Right hindlimb (tissue), 1 donor: ENCODE results near the gene SHISAL1.
"Not testable (repeated sequence)": the region's sequence is repeated elsewhere in the genome, so short reads cannot be mapped to it uniquely, and the experiment has no call there.

Experiments used
- DNase-seq: peaks from one replicate; pipeline ENCODE4 v3.0.0-alpha.2; 2018

Gene SHISAL1

DNA sequence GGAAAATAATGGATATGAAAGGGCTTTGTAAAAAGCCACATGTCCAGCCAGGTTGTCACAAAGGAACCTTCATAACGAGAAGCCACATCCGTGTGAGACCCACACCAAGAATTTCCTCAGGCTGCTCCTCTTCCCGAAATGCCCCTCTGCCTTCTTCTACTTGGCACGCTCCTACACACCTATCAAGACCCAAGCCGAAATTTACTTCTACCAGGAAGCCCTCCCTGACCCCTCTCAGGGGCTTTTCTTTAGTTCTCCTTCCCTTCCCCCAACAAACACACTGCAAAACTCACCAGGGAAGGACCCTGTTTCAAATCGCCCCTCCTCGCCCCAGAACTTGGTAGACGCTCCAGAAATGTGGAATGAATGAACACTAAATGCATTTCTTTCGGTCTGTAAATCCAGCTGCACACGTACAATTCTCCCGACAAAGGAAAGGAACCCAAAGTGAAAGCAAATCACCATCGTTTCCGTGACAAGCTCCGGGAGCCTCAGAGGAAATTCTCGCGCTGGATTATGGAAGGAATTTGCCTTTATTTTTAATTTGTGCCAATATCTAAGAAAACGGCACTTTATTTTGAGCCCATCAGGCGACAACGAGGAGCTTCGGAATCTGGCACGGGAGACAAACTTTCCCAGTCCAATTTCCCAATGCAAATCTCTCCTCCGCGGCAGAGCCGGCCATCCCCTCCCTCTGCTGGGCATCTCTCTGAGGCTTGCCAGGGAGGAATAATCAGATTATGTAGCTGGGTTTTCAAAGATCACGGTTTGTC, 13.2 kb upstream of the SHISAL1 start:
- DNase-seq: peak; percentile 66

DNA sequence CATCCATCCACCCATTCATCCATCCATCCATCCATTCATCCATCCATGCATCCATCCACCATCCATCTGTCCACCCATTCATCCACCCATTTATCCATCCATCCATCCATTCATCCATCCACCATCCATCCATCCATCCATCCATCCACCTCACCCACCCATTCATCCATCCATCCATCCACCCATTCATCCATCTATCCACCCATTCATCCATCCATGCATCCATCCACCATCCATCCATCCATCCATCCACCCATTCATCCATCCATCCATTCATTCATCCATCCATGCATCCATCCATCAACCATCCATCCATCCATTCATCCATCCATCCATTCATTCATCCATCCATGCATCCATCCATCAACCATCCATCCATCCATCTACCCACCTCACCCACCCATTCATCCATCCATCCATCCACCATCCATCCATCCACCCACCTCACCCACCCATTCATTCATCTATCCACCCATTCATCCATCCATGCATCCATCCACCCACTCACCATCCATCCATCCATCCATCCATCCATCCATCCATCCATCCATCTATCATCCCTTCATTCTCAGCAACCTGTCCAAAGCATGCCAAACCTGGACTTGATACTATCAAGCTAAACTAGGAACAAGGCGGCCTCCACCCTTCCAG, 10.5 kb upstream of the SHISAL1 start:
- DNase-seq: not testable (repeated sequence)

DNA sequence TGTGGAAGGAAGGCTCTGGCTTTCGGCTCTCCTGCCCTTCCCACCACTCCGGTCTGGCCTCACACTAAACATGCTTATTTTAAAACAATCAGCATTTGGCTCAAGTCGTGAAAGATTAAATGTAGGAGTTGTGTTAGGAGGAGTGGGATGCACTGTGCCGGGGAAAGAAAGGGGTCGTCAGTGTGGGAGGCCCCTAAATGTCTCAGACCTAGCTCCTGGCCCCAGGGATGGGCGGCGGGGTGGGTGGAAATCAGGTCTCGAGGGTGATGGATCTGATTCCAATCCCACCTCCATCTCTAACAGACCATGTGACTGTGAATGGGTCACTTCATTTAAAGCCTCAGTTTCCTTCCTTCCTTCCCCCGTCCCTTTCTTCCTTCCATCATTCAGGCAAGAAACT, 6.9 kb upstream of the SHISAL1 start:
- no peak for DNase-seq

DNA sequence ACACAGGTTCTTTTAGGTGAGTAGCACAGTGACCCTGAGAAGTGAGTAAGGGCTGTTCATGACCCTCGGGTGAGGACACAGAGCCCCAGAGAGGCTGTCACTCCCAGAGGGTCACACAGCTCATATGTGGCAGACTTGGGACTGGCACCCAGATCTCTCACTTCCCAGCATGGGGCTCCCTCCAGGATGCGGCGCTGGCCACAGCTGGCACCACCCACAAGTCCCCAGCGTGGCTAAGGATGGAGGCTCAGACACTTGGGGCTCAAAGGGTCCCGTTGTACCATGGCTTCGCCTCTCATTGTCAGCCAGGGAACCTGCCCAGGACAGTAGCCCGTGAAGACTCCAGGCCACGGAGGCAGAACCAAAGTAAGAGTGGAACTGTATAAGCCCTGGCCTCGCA, 6.0 kb upstream of the SHISAL1 start:
- DNase-seq: no peak

DNA sequence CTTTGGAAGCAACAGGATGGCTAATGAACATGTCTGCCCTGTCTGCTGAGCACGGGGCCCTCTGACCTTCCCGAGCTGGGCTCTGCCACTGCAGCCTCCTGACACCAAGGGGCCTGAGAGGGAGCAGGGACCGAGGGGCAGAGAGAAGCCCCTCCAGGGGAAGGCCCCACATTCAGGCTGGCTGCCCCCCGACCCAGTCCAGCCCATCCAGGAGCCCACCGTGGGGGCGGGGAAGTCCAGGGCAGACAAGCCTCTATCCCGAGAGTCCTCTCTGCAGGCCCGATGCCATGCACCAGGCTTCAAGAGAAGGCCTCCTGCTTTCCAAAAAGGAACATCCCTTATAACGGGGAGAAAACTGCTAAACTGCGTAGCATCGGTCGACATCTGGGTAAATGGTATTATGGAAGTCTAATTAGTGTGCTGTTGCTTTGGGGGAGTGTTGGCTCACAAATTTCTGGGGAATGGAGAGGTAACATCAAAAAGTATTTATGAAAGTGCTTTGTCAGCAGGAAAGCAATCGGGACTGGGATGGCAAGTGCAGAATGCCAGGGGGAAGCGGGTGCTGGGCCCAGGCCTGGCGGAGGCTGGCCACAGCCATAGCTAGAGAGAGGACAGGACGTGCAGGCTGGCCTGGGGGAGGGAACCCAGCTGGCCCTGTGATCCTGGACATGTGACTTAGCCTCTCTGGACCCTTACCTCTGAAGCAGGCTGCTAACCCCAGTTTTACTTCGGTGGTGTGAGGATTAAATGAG, 5.3 kb upstream of the SHISAL1 start:
- DNase-seq: no peak

DNA sequence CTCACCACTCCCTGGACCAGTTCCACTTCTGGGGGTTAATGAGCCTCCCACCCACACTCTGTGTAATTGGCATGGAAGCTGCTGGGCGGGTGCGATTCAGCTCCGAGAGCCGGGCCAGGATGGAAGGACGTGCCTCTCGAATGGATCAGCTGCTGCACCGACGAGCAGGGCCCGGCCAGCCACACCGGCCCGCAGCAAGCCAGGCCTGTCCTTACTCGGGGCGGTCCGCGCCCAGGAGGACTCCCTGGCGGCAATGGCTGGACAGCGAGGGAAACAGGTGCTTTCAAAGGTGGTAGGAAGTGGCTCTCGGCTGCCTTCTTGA, 4.3 kb upstream of the SHISAL1 start:
- no peak for DNase-seq

DNA sequence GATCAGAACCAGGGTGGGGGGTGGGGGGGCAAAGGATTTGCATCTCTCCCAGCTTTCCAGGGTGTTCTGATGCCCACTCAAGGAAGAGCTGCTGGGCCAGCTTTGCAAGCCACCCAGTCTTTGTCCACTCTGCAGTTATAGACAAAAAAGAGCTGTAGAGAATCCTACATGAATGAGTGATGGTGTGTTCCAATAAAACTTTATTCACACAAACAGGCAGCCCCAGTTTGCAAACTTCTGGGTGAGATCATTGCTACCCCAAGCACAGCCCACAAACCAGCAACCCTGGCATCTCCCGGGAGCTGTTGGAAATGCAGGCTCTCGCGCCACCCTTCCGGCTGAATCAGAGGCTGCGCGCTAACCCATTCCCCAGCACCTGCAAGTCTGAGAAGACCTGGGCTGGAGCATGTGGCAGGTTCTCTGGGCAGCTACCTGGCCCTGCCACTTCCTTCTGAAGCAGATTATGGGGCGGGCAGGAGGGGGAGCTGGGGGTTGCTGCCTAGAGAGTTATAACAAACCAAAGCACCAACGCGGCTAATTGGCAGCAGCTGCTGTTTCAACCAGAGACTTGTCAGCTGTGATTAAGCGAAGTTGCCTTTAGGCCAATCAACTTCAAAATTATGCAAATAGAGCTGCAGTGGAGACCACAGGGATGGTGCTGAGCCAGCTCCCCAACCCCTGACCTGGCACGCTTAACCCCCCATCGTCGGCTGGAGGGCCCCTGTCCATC, 3.8 kb upstream of the SHISAL1 start:
- DNase-seq: no peak

DNA sequence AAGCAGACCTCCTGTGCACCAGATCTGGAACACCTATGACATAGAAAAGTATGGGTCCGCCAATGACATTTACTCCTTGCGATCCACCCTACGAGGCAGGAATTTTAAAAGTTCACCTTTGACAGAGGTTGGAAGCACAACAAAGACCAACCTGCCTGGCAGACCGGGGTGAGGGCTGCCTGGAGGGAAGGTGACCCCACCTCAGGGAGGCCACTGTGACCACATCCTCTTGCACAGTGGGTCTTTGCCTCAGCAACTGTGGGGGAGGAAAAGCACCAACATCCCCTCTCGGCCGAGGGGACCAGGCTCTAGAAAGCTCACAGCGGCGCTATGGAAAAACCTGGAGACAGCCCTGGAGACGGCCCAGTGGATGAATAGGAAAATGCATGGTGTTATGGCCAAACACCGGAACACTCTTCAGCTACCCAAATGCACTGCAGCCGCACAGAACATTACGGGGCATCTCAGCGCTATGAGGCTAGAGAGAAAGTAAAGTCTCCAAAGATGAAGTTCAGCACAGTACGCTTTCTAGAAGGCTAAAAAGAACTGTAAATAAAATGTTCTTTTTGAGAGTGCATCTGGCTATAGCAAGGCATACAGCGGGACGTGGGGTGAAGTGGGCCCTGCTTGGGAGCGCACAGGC, 1.8 kb upstream of the SHISAL1 start:
- DNase-seq: no peak

DNA sequence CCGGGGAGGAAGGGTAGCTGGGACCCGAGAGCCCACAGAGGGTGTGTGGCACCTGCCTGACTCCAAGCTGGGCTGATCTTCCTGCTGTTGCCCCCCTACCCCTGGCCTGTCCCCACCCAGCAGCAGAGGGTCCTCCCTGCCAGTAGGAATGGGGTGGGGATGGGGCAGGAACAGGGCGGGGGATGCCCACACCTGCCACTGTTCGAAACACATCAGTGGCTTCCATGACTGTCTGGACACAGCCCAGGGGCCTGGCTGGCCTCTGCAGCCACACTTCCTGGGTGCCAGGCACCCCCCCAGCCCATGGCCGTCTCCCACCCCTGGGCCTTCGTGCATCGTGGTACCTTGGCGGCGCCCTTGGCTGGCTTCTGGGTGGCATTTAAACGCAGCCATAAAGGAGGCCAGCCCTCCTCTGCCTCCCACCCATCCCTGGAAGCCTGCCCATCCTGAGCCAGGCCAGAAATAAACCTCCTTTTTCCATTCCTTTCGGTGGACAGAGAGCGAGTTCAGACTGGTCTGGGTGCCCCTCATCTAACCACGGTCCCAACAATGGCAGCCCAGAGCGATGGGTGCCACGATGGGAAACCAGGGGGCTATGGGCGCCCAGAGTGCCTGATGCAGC, 745 bp upstream of the SHISAL1 start:
- no peak for DNase-seq

DNA sequence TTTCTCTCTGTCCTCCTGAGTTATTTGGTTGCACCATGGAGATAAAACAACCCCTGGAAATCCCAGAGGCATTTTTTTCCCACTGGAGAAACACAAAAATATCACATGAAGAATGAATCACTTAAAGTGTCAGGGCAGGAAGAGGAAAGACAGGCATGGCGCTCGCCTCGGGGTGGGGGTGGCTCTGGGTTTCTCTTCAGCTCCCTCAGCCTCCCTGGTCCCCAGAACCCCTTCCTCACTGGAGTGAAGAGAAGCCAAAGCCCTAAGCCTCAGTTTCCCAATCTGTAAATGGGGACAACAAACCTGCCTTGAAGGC, 938 bp downstream of the SHISAL1 start:
- DNase-seq: no peak

DNA sequence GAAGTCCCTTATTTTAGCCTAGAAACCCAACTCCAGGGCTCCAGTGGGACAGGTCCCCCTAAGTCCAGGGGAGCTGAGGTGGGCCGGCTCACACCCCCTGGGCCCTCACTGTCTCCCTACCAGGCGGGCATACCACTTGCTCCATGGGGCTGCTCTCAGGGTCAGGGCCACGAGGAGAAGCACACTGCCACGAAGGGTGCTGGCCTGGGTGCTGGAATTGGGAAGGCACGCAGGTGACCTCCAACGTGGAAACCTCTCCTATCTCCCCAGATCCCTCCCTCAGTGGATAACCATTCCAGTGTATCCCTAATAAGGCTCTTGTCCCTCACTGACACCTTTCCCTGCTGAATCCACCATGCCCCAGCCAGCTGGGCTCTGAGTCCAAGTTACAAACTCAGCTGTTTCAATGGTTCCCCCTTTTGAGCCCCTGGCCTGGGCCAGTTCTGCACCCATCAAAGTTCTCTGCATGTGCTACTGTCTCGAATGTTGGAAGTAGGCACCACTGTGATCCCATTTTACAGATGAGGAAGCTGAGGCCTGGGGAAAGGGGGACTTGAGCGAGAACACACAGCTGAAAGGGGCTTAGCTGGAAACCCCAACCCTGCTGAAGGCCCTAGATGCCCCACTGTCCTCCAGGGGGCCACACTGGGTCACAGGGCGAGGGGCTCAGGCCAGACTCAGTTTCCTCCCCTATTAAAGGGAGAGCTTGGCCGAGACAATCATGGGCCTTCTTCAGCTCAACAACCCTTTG, 1.5 kb downstream of the SHISAL1 start:
- no peak for DNase-seq

DNA sequence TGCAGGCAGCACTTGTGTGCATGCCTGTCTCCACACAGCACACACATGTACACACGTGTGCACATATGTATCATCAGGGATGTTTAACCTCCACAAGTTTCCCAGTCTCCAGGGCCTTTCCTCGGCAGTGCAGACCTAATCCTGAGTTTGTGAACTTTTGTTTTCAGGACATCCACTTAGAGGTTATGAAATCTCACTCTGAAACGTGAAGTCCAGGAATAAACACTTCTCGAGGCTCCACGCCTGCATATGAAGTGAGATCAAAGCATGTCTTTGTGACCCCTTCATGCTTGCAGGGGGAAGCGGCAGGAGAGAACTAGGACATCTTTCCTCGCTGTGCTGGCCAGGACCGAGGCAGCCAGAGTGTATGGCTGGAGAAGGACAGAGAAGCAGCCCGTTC, 3.1 kb downstream of the SHISAL1 start:
- no peak for DNase-seq

DNA sequence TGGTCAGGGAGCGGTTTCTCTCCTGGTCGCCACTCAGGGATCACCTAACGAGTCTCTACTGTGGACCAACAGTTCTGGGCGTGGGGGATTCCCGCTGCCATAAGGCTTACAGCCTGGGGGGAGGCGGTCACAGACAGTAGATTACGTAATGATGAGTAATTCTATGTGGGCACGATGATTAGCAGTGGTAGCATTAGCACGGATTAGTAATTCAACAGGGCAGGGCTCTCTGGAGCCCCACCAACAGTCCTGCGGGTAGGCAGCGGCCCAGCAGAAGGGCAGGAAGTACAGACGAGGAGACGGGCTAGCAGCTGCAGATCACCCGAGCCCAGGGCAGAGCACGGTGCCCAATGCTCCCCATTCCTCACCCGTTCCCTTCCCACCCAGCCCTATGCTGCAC, 3.6 kb downstream of the SHISAL1 start:
- DNase-seq: no peak

DNA sequence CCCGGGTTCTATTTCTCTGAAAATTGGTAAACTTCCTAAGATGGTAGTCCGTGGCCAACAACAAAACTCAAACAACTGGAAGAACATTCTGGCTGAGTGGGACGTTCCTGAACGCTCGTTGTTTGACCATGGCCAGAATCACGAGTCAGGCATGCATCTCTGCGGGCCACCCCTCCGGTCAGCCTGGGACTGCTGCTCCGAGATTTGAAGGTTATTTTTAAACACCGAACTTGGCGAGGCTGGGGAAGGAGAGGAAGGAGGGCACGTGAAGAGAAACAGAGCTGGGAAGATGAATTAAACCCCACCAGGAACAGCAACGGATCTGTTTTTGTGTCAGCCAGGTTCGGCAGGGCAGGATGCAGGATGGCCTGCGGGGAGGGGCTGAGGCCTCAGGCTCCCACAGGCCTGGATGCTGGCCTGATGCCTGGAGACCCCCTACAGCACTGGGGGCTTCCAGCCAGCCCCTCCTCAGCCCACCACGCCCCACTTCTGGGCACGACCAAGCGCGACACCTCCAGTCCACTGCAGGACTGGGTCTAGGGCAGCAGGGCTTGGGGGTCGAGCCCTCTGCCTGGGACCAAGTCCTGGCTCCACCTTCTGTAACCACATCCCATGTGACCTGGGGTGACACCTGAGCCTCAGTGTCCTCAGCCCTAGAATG, 5.1 kb downstream of the SHISAL1 start:
- no peak for DNase-seq

DNA sequence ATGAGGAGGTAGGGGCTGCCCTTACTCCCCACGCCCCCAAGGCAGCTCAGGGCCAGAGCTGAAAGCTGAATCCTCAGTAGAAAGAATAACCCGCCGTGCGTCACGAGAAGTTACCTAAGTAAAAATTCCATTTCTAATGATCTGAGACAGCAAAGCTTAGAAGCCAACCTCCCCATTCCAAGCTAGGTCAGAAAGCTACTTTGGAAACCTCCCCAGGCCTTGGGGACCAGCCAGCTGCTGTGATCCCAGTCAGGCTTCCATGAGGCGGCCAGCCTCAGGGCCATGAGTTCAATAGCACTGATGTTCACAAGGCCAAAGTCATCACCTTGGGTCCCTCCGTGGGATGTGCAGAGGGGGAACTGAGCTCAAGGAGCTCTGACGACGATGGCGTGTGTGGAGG, 6.9 kb downstream of the SHISAL1 start:
- peak; percentile 61 for DNase-seq

DNA sequence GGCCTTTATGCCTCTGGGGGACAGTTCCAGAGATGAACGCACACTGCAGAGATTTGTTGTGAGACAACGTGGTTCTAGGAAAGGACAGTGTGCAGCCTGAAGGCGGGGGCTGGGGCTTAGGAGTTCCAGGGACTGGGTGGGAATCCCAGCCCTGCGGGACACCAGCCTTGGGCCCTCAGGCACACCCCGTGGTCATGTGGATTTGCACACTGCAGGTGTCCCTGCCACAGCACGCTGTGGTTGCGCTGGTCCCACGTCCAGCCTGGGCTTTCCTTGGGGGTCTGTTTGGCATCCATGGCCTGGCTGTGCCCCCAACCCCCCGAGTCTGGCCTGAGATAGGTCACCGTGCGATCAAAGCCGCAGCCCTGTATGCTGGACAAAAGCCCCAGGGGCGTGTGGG, 7.3 kb downstream of the SHISAL1 start:
- no peak for DNase-seq

DNA sequence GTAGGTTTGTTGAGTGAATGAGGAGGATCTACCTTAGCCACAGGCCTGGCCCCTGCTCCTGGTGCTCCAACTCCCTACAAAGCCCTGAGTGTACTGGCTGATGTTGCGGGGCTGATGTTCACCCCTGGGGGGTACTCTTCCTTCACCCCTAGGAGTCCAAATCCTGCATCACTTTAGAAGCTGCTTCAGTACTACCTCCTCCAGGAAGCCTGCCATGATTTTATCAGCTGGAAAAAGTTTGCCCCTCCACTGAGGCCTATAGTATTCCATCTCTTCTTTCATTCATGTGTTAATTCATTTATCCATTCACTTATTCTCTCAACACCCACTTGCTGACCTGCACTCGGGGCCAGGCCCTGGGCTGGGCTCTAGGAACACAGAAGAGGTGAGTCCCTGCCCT, 7.8 kb downstream of the SHISAL1 start:
- DNase-seq: no peak

DNA sequence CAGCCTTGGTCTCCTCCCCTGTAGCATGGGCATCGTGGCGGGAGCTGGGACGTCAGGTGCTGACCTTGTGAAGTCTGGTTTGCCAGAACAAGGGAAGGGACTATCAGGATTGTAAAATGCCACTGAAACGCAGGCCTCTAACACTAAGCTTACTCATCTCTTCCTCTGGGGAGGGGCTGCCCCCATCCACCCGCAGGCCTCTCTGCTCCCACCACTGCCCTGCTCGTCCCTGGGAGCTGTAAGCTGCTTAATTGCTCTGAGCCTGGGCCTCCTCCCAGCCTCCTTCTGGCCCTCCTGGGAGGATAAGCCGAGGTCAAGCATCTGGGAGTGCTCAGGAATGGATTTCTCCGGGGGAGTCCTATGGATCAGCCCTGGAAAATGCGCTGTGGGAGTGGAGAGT, 8.4 kb downstream of the SHISAL1 start:
- DNase-seq: no peak

DNA sequence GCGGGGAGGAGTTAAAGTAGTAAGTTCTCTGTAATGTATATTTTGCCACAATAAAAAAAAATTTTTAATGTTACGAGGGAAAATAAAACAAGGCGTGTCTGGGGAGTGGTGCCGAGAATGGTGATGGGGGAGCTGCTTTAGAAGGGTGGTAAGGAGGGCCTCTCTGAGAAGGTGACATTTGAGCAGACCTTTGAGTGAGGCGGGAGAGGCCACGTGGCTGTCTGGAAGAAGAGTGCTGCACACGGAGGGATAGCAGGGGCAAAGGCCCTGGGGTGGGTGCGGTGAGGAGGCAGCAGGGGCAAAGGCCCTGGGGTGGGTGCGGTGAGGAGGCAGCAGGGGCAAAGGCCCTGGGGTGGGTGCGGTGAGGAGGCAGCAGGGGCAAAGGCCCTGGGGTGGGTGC, 10.4 kb downstream of the SHISAL1 start:
- DNase-seq: not testable (repeated sequence)

DNA sequence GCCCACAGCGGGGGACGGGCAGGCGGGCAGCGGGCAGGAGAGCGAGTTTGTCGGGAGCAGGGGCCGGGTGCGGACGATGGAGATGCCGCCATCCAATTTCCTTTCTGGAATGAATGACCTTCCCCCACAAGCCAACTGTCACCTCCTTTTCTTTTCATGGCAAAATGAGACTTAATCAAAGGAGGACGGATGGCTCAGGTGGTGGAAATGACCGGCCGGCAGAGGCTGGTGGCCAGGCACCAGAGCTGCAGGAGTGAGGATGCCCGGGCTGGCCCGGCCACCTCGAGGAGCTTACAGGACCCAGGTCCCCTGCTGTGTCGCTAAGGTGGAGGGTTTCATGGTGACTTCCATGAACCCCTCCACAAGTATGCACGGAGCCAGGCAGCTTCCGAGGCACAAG, 11.7 kb downstream of the SHISAL1 start:
- no peak for DNase-seq

DNA sequence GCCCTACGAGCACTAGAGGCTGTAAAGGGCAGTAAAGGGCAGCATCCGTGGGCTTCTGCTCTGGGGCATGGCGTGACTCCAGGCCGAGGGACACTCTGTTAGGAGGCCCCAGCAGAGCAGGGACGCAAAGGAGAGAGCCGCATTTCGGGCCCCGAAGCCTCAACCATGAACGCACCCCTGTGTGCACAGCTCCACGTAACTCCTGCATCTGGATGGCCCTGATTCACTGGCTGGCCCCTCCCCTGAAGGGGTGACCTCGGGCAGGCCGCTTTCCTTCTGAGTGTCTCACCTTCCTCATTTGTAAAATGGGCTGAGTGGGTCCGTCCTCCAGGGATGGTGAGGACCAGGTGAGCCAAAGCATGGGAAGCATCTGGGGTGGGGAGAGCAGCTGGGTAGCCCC, 13.6 kb downstream of the SHISAL1 start:
- no peak for DNase-seq
